Dedifferentiated amniotic fluid mesenchymal stem cell (primary cell): ENCODE measurements around the gene ELFN1.

Experiments used
- DNase-seq: peaks from one replicate; pipeline ENCODE4 v3.0.0-alpha.2; 2016; ENCODE audit errors: extremely low spot score

Gene ELFN1

GRCh38 chr7:1725766-1726630 lies 55.9 kb downstream of the ELFN1 start:
- no peak for DNase-seq

GRCh38 chr7:1727079-1727478 lies 57.0 kb downstream of the ELFN1 start:
- DNase-seq, result no peak

- no peak for DNase-seq
Measured at GRCh38 chr7:1727812-1728570, 57.9 kb downstream of the ELFN1 start.

- no peak for DNase-seq
Measured at GRCh38 chr7:1729183-1729582, 59.1 kb downstream of the ELFN1 start.

- no peak for DNase-seq
Measured at GRCh38 chr7:1729773-1730172, 59.7 kb downstream of the ELFN1 start.

GRCh38 chr7:1732072-1732471 lies 62.0 kb downstream of the ELFN1 start:
- no peak for DNase-seq

GRCh38 chr7:1732645-1733044 lies 62.6 kb downstream of the ELFN1 start:
- no peak for DNase-seq

GRCh38 chr7:1733206-1733907 lies 63.3 kb downstream of the ELFN1 start:
- DNase-seq, result no peak

- DNase-seq, result no peak
Measured at GRCh38 chr7:1733908-1734730, 64.0 kb downstream of the ELFN1 start.

- no peak for DNase-seq
Measured at GRCh38 chr7:1735262-1735661, 65.2 kb downstream of the ELFN1 start.

GRCh38 chr7:1735806-1736483 lies 65.9 kb downstream of the ELFN1 start:
- DNase-seq, result no peak

- no peak for DNase-seq
Measured at GRCh38 chr7:1736484-1736817, 66.4 kb downstream of the ELFN1 start.

- DNase-seq, result no peak
Measured at GRCh38 chr7:1736830-1737229, 66.8 kb downstream of the ELFN1 start.

GRCh38 chr7:1737523-1737922 lies 67.4 kb downstream of the ELFN1 start:
- no peak for DNase-seq

GRCh38 chr7:1737956-1738355 lies 67.9 kb downstream of the ELFN1 start:
- DNase-seq, result no peak

- DNase-seq, result no peak
Measured at GRCh38 chr7:1738511-1738910, 68.4 kb downstream of the ELFN1 start.

- no peak for DNase-seq
Measured at GRCh38 chr7:1738956-1739355, 68.9 kb downstream of the ELFN1 start.

GRCh38 chr7:1739593-1739992 lies 69.5 kb downstream of the ELFN1 start:
- DNase-seq, result no peak

- no peak for DNase-seq
Measured at GRCh38 chr7:1740214-1740613, 70.1 kb downstream of the ELFN1 start.

GRCh38 chr7:1741246-1741645 lies 71.2 kb downstream of the ELFN1 start:
- no peak for DNase-seq
